Stimulated activated CD8-positive, alpha-beta memory T cell treated with anti-CD3 and anti-CD28 coated beads, Interleukin-15, amount 100 ng/mL, for 48 hours (primary cell): ENCODE data around the gene OTOP3.

ENCODE experiments used
- DNase-seq, 2 donors: peaks; one replicate each; pipeline ENCODE4 v3.0.0-alpha.2; 2020; ENCODE audit warnings: low read depth in 2 of 2

Gene OTOP3

GRCh38 chr17:74986206-74986576 is 50.5 kb downstream of the OTOP3 start:
- DNase-seq, result no peak

GRCh38 chr17:74987418-74987908 is 51.8 kb downstream of the OTOP3 start, which contains the start of gene CDR2L:
TSS of gene CDR2L (plus strand) at chr17:74987632. CDS start at chr17:74988044, 412 bp downstream.
- DNase-seq, result peak; percentile 84 to 87

GRCh38 chr17:74987909-74988711 is 52.4 kb downstream of the OTOP3 start:
- DNase-seq, result no peak

GRCh38 chr17:74990581-74991105 is 54.9 kb downstream of the OTOP3 start:
- DNase-seq, result no peak

GRCh38 chr17:74992223-74992622 is 56.5 kb downstream of the OTOP3 start:
- DNase-seq, result no peak

- DNase-seq, result no peak
Observed at GRCh38 chr17:74994440-74994839, 58.7 kb downstream of the OTOP3 start.

- DNase-seq, result no peak
Observed at GRCh38 chr17:74995847-74996246, 60.1 kb downstream of the OTOP3 start.

GRCh38 chr17:74998783-74999182 is 63.1 kb downstream of the OTOP3 start:
- no peak for DNase-seq

- no peak for DNase-seq
Observed at GRCh38 chr17:74999523-74999922, 63.8 kb downstream of the OTOP3 start.
